GM10847 (cell line): Measurements from ENCODE around the gene HOXD13.

Experiments used
- POLR2A ChIP-seq: IDR thresholded peaks from 2 replicates; pipeline ENCODE4 v1.6.1; 2011; ENCODE audit not compliant: insufficient read length; ENCODE audit errors: extremely low read depth

The HOXD13 gene

GRCh38 chr2:176137906-176138305, 45.4 kb downstream of the HOXD13 start:
- TF ChIP-seq POLR2A: no peak

- TF ChIP-seq POLR2A: no peak
Measured at GRCh38 chr2:176138526-176138922, 46.0 kb downstream of the HOXD13 start.

- TF ChIP-seq POLR2A: no peak
Measured at GRCh38 chr2:176138923-176139660, 46.6 kb downstream of the HOXD13 start.

- no peak for TF ChIP-seq POLR2A
Measured at GRCh38 chr2:176139661-176140512, 47.4 kb downstream of the HOXD13 start.

- TF ChIP-seq POLR2A: no peak
Measured at GRCh38 chr2:176140513-176141317, 48.2 kb downstream of the HOXD13 start.

- TF ChIP-seq POLR2A: no peak
Measured at GRCh38 chr2:176142281-176142680, 49.8 kb downstream of the HOXD13 start.
